ENCODE measurements around the gene EVA1C. TPM values are rescaled to one million over a fixed set of nuclear protein-coding genes. Genes with fewer than 3 reads are reported as not detected.

EVA1C gene
- total RNA-seq, 2 experiments from 2014 or later = 11.1 to 13.7 TPM

DNA sequence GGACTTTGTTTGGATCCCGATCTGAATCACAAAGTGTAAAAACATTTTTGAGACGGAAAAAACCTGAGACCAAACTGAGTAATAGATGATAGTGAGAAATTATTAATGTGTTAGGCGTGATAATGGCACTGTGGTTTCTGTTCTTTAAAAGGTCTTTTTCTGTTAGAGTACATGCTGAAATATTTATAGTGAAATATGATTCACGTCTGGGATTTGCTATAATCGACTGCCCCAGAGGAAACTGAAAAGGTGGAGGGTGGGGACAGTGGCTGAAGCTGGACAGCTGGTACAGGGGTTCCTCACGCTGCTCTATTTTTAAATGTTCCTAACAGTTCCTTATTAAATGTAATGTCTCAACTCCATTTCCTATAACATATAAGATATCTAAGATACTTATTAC is 30.9 kb upstream of the EVA1C start:
- Mint-ChIP-seq H3K27me3 (no peaks in the 10 kb centered on the region), H3K4me3 (no peak overlapping the region), H3K9me3 (no peaks in the 10 kb centered on the region), H3K4me1 (ENCODE audit: low read depth) (peaks cover 11% of the 10 kb centered on the region), H3K27ac (no peak overlapping the region), H3K36me3 (ENCODE audit: low read depth) (peaks cover 56% of the 10 kb centered on the region)
- TF ChIP-seq, protein P1, sequence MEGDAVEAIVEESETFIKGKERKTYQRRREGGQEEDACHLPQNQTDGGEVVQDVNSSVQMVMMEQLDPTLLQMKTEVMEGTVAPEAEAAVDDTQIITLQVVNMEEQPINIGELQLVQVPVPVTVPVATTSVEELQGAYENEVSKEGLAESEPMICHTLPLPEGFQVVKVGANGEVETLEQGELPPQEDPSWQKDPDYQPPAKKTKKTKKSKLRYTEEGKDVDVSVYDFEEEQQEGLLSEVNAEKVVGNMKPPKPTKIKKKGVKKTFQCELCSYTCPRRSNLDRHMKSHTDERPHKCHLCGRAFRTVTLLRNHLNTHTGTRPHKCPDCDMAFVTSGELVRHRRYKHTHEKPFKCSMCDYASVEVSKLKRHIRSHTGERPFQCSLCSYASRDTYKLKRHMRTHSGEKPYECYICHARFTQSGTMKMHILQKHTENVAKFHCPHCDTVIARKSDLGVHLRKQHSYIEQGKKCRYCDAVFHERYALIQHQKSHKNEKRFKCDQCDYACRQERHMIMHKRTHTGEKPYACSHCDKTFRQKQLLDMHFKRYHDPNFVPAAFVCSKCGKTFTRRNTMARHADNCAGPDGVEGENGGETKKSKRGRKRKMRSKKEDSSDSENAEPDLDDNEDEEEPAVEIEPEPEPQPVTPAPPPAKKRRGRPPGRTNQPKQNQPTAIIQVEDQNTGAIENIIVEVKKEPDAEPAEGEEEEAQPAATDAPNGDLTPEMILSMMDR (IDR thresholded peaks at IDR 0.05) = no peak
- intact Hi-C loops (cut with micrococcal nuclease) = no loop called here
- DNase-seq (no peak), ATAC-seq (no peak)
- ChIA-PET POLR2A (no interaction called here), CTCF (no interaction called here)

GRCh38 chr21:32382108-32382644 is 30.3 kb upstream of the EVA1C start:
- intact Hi-C loops (cut with micrococcal nuclease) = no loop called here
- DNase-seq (no peak), ATAC-seq (no peak)
- peaks cover 17% of the 10 kb centered on the region for H3K4me1 Mint-ChIP-seq (ENCODE audit: low read depth)
- POLR2A ChIA-PET = no interaction called here
- CTCF ChIA-PET = interaction anchor here (1.6 kb wide), 1 partner anchor 10 kb away, joined by 3 read pairs; no protein-coding TSS in a partner anchor
- TF ChIP-seq, protein P1 (IDR thresholded peaks at IDR 0.05) = no peak
- H3K27ac Mint-ChIP-seq = no peak overlapping the region
- no peaks in the 10 kb centered on the region for H3K9me3 Mint-ChIP-seq
- peaks cover 55% of the 10 kb centered on the region for H3K36me3 Mint-ChIP-seq (ENCODE audit: low read depth)
- no peak overlapping the region for H3K4me3 Mint-ChIP-seq
- no peaks in the 10 kb centered on the region for H3K27me3 Mint-ChIP-seq

DNA sequence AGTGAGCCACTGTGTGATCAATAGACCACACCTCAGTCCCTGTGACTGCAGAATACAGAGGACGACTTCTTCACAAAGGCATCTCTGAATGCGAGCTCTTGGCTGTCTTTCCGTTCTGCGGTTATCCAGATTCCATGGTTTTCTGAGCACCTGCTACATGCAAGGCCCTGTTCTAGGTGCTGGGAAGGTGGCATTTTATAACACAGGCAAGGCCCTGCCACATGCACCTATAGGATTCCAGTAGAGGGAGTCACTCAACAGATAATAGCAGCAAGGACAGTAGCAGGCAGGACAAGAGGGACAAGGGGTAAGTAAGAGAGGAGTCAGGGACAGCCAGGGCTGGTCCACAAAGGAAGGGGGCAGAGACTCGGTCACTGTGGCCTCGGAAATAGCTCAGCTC is 28.7 kb upstream of the EVA1C start:
- no peak for DNase-seq
- CTCF ChIA-PET = interaction anchor here (1.3 to 2.4 kb wide), 3 partner anchors 8 to 217 kb away, joined by 3 to 11 read pairs (median 3); no protein-coding TSS in a partner anchor
- POLR2A ChIA-PET = interaction anchor here (1.3 kb wide), 1 partner anchor 9 kb away, joined by 4 read pairs; the partner anchor contains the start of gene URB1
- Mint-ChIP-seq H3K27me3 (no peaks in the 10 kb centered on the region), H3K4me3 (no peak overlapping the region), H3K27ac (no peak overlapping the region), H3K36me3 (ENCODE audit: low read depth) (peaks cover 41% of the 10 kb centered on the region), H3K4me1 (ENCODE audit: low read depth) (peaks cover 31% of the 10 kb centered on the region), H3K9me3 (no peaks in the 10 kb centered on the region)
- no peak for ATAC-seq
- TF ChIP-seq, protein P1 (IDR thresholded peaks at IDR 0.05) = no peak
- intact Hi-C loops (cut with micrococcal nuclease) = no loop called here

- DNase-seq = no peak
- Mint-ChIP-seq H3K27me3 (no peaks in the 10 kb centered on the region), H3K9me3 (no peaks in the 10 kb centered on the region), H3K4me1 (ENCODE audit: low read depth) (peaks cover 55% of the 10 kb centered on the region), H3K27ac (no peak overlapping the region), H3K4me3 (no peak overlapping the region), H3K36me3 (ENCODE audit: low read depth) (peaks cover 43% of the 10 kb centered on the region)
- CTCF ChIA-PET = no interaction called here
- intact Hi-C loops (cut with micrococcal nuclease) = no loop called here
- POLR2A ChIA-PET = no interaction called here
- ATAC-seq = peak; percentile 13
- TF ChIP-seq, protein P1 (IDR thresholded peaks at IDR 0.05) = no peak
Measured at GRCh38 chr21:32386195-32386870, 26.2 kb upstream of the EVA1C start.

DNA sequence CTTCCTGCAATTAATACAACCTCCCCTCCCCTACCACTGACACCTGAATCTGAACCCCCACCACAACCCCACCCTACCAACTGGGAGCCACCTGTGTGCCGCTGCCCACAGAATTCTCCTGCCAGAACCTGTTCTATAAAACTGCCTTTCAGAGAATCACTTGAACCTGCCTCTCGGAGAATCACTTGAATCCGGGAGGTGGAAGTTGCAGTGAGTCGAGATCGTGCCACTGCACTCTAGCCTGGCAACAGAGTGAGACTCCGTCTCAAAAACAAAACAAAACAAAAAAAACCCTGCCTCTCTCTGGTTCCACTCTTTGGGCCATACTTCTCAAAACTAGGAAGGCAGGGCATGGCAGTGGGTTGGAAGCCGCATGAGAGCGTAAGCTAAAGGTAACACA is 25.4 kb upstream of the EVA1C start:
- no peak for ATAC-seq
- no peak for DNase-seq
- H3K27ac Mint-ChIP-seq = peak overlapping the region; percentile 40
- TF ChIP-seq, protein P1 (IDR thresholded peaks at IDR 0.05) = no peak
- no peaks in the 10 kb centered on the region for H3K27me3 Mint-ChIP-seq
- peaks cover 50% of the 10 kb centered on the region for H3K36me3 Mint-ChIP-seq (ENCODE audit: low read depth)
- H3K4me3 Mint-ChIP-seq = no peak overlapping the region
- ChIA-PET POLR2A (no interaction called here), CTCF (no interaction called here)
- no peaks in the 10 kb centered on the region for H3K9me3 Mint-ChIP-seq
- intact Hi-C loops (cut with micrococcal nuclease) = no loop called here
- H3K4me1 Mint-ChIP-seq (ENCODE audit: low read depth) = peaks cover 61% of the 10 kb centered on the region

Data from activated CD8-positive, alpha-beta T cell treated with anti-CD3 and anti-CD28 coated beads for 36 hours (primary cell).